ENCODE measurements around the gene MAP3K2. TPM values are rescaled to one million over a fixed set of nuclear protein-coding genes. Genes with fewer than 3 reads are reported as not detected.

Gene MAP3K2
- total and polyA plus RNA-seq, 4 donors = 5.9 to 46.2 (median 17.0) TPM

DNA sequence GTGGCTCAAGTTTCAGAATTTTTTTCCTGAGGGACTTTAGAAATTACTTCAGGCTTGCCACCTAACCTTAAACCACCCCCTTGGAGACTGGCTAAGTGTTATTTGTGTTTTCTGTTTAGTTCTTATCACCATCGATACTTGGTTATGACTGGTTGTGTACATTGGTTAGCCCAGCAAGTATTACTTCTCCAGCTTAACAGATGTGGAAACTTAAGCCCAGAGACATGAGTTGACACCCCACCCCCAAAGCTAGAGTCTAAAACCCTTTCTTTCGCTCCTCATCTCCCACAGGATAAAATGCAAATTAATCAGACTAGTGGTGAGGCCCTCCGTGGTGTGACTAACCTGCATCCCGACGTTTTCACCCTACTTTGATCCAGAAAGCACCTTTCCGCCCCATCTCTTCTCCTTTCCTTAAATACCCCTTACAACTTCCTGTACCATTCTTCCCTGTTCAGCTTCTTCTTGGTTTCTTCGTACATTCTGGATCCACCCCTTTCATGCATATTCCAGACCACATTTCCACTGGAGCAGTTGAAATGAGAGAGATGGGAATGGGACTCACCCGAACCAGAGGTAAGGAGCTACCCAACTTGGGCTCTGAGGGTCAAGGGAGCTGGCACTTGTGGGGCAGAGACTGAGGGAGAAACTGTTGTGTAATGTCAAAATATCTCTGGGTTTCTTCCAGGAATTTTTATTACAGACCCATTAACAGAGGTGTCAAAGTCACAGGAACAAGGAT lies 819 bp upstream of the MAP3K2 start:
- Histone ChIP-seq H3K36me3 (ENCODE audit: control insufficient read depth in 4 of 4, insufficient read depth in 3 of 4, low read depth in 1 of 4, low read length in 3 of 4) (peaks cover 0 to 3% (median 0%) of the 10 kb centered on the region in 4 donors), H3K27ac (ENCODE audit: low read depth in 1 of 2, low read length in 2 of 2) (peak overlapping the region; percentile 92 to 100), H3K9me3 (ENCODE audit: control insufficient read depth in 4 of 4, low read length in 3 of 4) (no peaks in the 10 kb centered on the region), H3K27me3 (ENCODE audit: control insufficient read depth in 4 of 4, insufficient read depth in 4 of 4, low read length in 3 of 4) (no peaks in the 10 kb centered on the region), H3K4me1 (ENCODE audit: control insufficient read depth in 4 of 4, insufficient read depth in 4 of 4, low read length in 3 of 4) (peaks cover 6 to 22% (median 12%) of the 10 kb centered on the region in 4 donors), H3K9ac (ENCODE audit: low read depth in 1 of 2, low read length in 2 of 2) (peak overlapping the region; percentile 84 to 93), H3K4me3 (ENCODE audit: low read depth in 1 of 3, low read length in 3 of 3) (peak overlapping the region; percentile 8 to 63 (median 52))
- no peak for DNase-seq (ENCODE audit: low spot score)
- 62% methylated on average over 8 of the region's 8 CpGs for WGBS
- peak; percentile 6 for TF ChIP-seq HNF4G (IDR thresholded peaks at IDR 0.05)
- TF ChIP-seq, protein P1, sequence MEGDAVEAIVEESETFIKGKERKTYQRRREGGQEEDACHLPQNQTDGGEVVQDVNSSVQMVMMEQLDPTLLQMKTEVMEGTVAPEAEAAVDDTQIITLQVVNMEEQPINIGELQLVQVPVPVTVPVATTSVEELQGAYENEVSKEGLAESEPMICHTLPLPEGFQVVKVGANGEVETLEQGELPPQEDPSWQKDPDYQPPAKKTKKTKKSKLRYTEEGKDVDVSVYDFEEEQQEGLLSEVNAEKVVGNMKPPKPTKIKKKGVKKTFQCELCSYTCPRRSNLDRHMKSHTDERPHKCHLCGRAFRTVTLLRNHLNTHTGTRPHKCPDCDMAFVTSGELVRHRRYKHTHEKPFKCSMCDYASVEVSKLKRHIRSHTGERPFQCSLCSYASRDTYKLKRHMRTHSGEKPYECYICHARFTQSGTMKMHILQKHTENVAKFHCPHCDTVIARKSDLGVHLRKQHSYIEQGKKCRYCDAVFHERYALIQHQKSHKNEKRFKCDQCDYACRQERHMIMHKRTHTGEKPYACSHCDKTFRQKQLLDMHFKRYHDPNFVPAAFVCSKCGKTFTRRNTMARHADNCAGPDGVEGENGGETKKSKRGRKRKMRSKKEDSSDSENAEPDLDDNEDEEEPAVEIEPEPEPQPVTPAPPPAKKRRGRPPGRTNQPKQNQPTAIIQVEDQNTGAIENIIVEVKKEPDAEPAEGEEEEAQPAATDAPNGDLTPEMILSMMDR (IDR thresholded peaks at IDR 0.05; ENCODE audit: low read depth, low read length, missing input control) = no peak

GRCh38 chr2:127386764-127387654 lies 766 bp downstream of the MAP3K2 start:
- Histone ChIP-seq H3K27ac (ENCODE audit: low read depth in 1 of 2, low read length in 2 of 2) (peak overlapping the region; percentile 99 to 100), H3K27me3 (ENCODE audit: control insufficient read depth in 4 of 4, insufficient read depth in 4 of 4, low read length in 3 of 4) (no peaks in the 10 kb centered on the region), H3K4me3 (ENCODE audit: low read depth in 1 of 3, low read length in 3 of 3) (peak overlapping the region; percentile 59 to 93 (median 71)), H3K4me1 (ENCODE audit: control insufficient read depth in 4 of 4, insufficient read depth in 4 of 4, low read length in 3 of 4) (peaks cover 6 to 35% (median 18%) of the 10 kb centered on the region in 4 donors), H3K9me3 (ENCODE audit: control insufficient read depth in 4 of 4, low read length in 3 of 4) (no peaks in the 10 kb centered on the region), H3K9ac (ENCODE audit: low read depth in 1 of 2, low read length in 2 of 2) (peak overlapping the region; percentile 70 to 92), H3K36me3 (ENCODE audit: control insufficient read depth in 4 of 4, insufficient read depth in 3 of 4, low read depth in 1 of 4, low read length in 3 of 4) (no peaks in the 10 kb centered on the region)
- TF ChIP-seq RXRA (IDR thresholded peaks at IDR 0.05) (peak in 1 of 2 donors; percentile 19), YY1 (IDR thresholded peaks at IDR 0.05) (peak; percentile 23), RAD21 (IDR thresholded peaks at IDR 0.05) (peak in 1 of 2 donors; percentile 34), HNF4A (conservative IDR thresholded peaks at IDR 0.05) (peak in 1 of 2 donors; percentile 33), REST (IDR thresholded peaks at IDR 0.05) (peak; percentile 16), MAX (IDR thresholded peaks at IDR 0.05) (no peak), NR2F2 (IDR thresholded peaks at IDR 0.05) (no peak)
- WGBS = under 1% methylated on average over 58 of the region's 58 CpGs
- DNase-seq (ENCODE audit: low spot score) = peak; percentile 85

Data from liver (tissue), 9 donors.